ENCODE data around the gene PRR20G. TPM values are rescaled to one million over a fixed set of nuclear protein-coding genes. Genes with fewer than 3 reads are reported as not detected.

The PRR20G gene
- total RNA-seq, 2 donors from 2014 or later: 5.1 TPM; not detected in 1

- H3K36me3 ChIP-seq: no peaks in the 10 kb centered on the region
- 12% methylated on average over 3 of the region's 3 CpGs for whole genome bisulfite sequencing
- H3K4me1 ChIP-seq (replicated peaks): no peaks in the 10 kb centered on the region
- H3K9me3 ChIP-seq: no peaks in the 10 kb centered on the region
- H3K27me3 ChIP-seq (replicated peaks; ENCODE audit: insufficient read depth): no peaks in the 10 kb centered on the region
- DNase-seq (ENCODE audit: low spot score): no peak
- H3K4me3 ChIP-seq: no peak overlapping the region
- TF ChIP-seq POLR2A (IDR thresholded peaks at IDR 0.05) (no peak), CTCF (IDR thresholded peaks at IDR 0.05) (no peak), POLR2AphosphoS5 (IDR thresholded peaks at IDR 0.05) (no peak)
- no peak overlapping the region for H3K27ac ChIP-seq
- intact Hi-C loops (cut with DNase I): no loop called here
Measured at GRCh38 chr3:127237835-127238234, 50.0 kb downstream of the PRR20G start.

- intact Hi-C loops (cut with DNase I): no loop called here
- TF ChIP-seq CTCF (IDR thresholded peaks at IDR 0.05) (no peak), POLR2A (IDR thresholded peaks at IDR 0.05) (no peak), POLR2AphosphoS5 (IDR thresholded peaks at IDR 0.05) (no peak)
- no peak for DNase-seq (ENCODE audit: low spot score)
- H3K9me3 ChIP-seq: no peaks in the 10 kb centered on the region
- 79% methylated on average over 3 of the region's 3 CpGs for WGBS
- no peaks in the 10 kb centered on the region for H3K4me1 ChIP-seq (replicated peaks)
- no peak overlapping the region for H3K27ac ChIP-seq
- H3K36me3 ChIP-seq: no peaks in the 10 kb centered on the region
- H3K4me3 ChIP-seq: no peak overlapping the region
- H3K27me3 ChIP-seq (replicated peaks; ENCODE audit: insufficient read depth): no peaks in the 10 kb centered on the region
Measured at GRCh38 chr3:127235706-127236105, 52.1 kb downstream of the PRR20G start.

- intact Hi-C loops (cut with DNase I): no loop called here
- no peak for TF ChIP-seq CTCF (IDR thresholded peaks at IDR 0.05)
- no peak for TF ChIP-seq POLR2A (IDR thresholded peaks at IDR 0.05)
- no peak for TF ChIP-seq POLR2AphosphoS5 (IDR thresholded peaks at IDR 0.05)
Measured at GRCh38 chr3:127234778-127235177, 53.1 kb downstream of the PRR20G start.

More at GRCh38 chr3:127234778-127235177, 53.1 kb downstream of the PRR20G start:
- Histone ChIP-seq H3K9me3 (no peaks in the 10 kb centered on the region), H3K27ac (no peak overlapping the region), H3K36me3 (no peaks in the 10 kb centered on the region), H3K4me1 (replicated peaks) (no peaks in the 10 kb centered on the region), H3K4me3 (no peak overlapping the region), H3K27me3 (replicated peaks; ENCODE audit: insufficient read depth) (no peaks in the 10 kb centered on the region)
- DNase-seq (ENCODE audit: low spot score): no peak

Small RNA genes lying within 50 kb of the gene (small RNA-seq; reads per million reads assigned to genes)
- gene RNU6-1047P: 0 reads per million in 2 donors

Other genes with a start within 250 kb of the PRR20G start
- not detected for gene PRR23E, start 94.9 kb downstream of the PRR20G start, total RNA-seq